Measurements from ENCODE around the gene UBALD1.

DNA sequence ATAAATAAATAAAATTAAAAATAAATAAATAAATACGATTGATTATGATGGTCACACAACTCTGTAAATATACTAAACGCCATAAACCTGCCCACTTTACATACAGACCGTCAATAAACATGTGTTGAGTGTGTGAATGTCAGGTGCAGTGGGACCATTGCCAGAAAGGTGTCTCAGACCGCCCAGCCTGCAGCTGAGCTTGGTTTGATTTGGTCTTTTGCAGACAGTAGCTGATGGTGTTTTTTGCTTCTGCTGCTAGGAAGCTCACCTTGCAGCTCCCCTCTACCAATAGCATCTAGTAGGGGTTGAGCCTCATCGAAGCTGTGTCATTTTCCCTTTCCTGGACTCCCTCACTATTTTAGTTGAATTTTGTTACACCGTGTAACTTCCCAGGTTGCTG, 23.5 kb downstream of the UBALD1 start:
- TF ChIP-seq, protein P1, sequence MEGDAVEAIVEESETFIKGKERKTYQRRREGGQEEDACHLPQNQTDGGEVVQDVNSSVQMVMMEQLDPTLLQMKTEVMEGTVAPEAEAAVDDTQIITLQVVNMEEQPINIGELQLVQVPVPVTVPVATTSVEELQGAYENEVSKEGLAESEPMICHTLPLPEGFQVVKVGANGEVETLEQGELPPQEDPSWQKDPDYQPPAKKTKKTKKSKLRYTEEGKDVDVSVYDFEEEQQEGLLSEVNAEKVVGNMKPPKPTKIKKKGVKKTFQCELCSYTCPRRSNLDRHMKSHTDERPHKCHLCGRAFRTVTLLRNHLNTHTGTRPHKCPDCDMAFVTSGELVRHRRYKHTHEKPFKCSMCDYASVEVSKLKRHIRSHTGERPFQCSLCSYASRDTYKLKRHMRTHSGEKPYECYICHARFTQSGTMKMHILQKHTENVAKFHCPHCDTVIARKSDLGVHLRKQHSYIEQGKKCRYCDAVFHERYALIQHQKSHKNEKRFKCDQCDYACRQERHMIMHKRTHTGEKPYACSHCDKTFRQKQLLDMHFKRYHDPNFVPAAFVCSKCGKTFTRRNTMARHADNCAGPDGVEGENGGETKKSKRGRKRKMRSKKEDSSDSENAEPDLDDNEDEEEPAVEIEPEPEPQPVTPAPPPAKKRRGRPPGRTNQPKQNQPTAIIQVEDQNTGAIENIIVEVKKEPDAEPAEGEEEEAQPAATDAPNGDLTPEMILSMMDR (IDR thresholded peaks at IDR 0.05), result no peak
- TF ChIP-seq, protein P2, sequence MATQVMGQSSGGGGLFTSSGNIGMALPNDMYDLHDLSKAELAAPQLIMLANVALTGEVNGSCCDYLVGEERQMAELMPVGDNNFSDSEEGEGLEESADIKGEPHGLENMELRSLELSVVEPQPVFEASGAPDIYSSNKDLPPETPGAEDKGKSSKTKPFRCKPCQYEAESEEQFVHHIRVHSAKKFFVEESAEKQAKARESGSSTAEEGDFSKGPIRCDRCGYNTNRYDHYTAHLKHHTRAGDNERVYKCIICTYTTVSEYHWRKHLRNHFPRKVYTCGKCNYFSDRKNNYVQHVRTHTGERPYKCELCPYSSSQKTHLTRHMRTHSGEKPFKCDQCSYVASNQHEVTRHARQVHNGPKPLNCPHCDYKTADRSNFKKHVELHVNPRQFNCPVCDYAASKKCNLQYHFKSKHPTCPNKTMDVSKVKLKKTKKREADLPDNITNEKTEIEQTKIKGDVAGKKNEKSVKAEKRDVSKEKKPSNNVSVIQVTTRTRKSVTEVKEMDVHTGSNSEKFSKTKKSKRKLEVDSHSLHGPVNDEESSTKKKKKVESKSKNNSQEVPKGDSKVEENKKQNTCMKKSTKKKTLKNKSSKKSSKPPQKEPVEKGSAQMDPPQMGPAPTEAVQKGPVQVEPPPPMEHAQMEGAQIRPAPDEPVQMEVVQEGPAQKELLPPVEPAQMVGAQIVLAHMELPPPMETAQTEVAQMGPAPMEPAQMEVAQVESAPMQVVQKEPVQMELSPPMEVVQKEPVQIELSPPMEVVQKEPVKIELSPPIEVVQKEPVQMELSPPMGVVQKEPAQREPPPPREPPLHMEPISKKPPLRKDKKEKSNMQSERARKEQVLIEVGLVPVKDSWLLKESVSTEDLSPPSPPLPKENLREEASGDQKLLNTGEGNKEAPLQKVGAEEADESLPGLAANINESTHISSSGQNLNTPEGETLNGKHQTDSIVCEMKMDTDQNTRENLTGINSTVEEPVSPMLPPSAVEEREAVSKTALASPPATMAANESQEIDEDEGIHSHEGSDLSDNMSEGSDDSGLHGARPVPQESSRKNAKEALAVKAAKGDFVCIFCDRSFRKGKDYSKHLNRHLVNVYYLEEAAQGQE (IDR thresholded peaks at IDR 0.05; ENCODE audit: insufficient read depth in 1 of 2, low read depth in 2 of 2, low read length in 1 of 2), result no peak

All from Panc1 (cell line).